GM12878 (cell line): ENCODE data around the gene SERPINE1. TPM values are rescaled to one million over a fixed set of nuclear protein-coding genes. Genes with fewer than 3 reads are reported as not detected.

Experiments used
- DPF2 ChIP-seq: fragments of 450-650 bp; IDR thresholded peaks from 2 replicates; pipeline ENCODE4 v1.6.1; 2017; ENCODE audit warnings: mild to moderate bottlenecking
- ESRRA ChIP-seq: IDR thresholded peaks from 2 replicates; pipeline ENCODE4 v1.6.1; 2012; ENCODE audit warnings: mild to moderate bottlenecking, low read length, improper control_type of control experiment
- GABPA ChIP-seq: IDR thresholded peaks from 2 replicates; pipeline ENCODE4 v1.6.1; 2014; ENCODE audit warnings: antibody characterized with exemption, low read depth, mild to moderate bottlenecking, inconsistent platforms
- SMAD1 ChIP-seq: fragments of 450-650 bp; IDR thresholded peaks from 2 replicates; pipeline ENCODE4 v1.6.1; 2018; ENCODE audit warnings: mild to moderate bottlenecking, low read depth; ENCODE audit not compliant: partially characterized antibody
- TAF1 ChIP-seq: IDR thresholded peaks from 2 replicates; pipeline ENCODE4 v1.6.1; 2011; ENCODE audit warnings: mild to moderate bottlenecking, low read depth, low read length, borderline replicate concordance
- ZNF217 ChIP-seq: fragments of 450-650 bp; IDR thresholded peaks from 2 replicates; pipeline ENCODE4 v1.6.1; 2017; ENCODE audit warnings: antibody characterized with exemption, mild to moderate bottlenecking
- polyA plus RNA-seq, 11 experiments: library from polyadenylated mRNA; depleted of rRNA in 4 of 11; unstranded in 6 of 11; stranded (reverse) in 5 of 11; fragments of >200 nt; fragmentation: Nextera tagmentation in 4 of 11; fragmentation: Illumina TruSeq in 1 of 11; extraction: Ambion mirVana in 4 of 11; extraction: Trizol in 1 of 11; gene quantifications; 1 replicate in 1 of 11; 2 replicates in 10 of 11; pipeline versions ENCODE4 v1.2.1 to v1.2.3, GENCODE V29; 2011 to 2016; ENCODE audit warnings: inconsistent platforms in 2 of 11, missing spikeins in 2 of 11, low read depth in 1 of 11
- total RNA-seq, 4 experiments: library from RNA; depleted of rRNA in 3 of 4; stranded (reverse); fragments of >200 nt in 3 of 4; fragmentation: Illumina TruSeq in 1 of 4; extraction: Trizol in 1 of 4; gene quantifications; 2 replicates each; pipeline versions ENCODE4 v1.2.1 to v1.2.3, GENCODE V29; 2013 to 2021
- TF ChIP-seq, protein P1 (sequence below): IDR thresholded peaks from 2 replicates; pipeline ENCODE4 v1.6.1; 2012; ENCODE audit warnings: mild to moderate bottlenecking, low read depth, low read length
- TF ChIP-seq, protein P2 (sequence below): fragments of 450-650 bp; conservative IDR thresholded peaks from 2 replicates; pipeline ENCODE4 v1.6.1; 2017; ENCODE audit warnings: mild to moderate bottlenecking, moderate library complexity

SERPINE1 gene
- total and polyA plus RNA-seq, 10 of the 15 experiments (the other 5 are each of a cell fraction or from before 2014, with no cell fraction given) = 0.20 to 2.4 (median 0.44) TPM

DNA sequence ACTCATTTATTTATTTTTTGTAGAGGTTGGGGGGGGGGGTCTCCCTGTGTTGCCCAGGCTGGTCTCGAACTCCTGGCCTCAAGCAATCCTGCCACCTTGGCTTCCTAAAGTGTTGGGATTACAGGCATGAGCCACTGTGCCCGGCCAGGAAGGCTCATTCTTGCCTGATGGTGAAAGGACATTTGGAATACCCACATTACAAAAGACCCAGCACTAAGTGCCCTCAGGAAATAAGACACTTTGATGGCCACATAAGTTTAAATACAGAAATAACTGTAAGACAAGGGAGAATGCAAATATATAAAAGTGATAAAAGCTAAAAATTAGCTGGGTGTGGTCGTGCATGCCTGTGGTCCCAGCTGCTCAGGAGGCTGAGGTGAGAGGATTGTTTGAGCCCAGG lies 8.0 kb upstream of the SERPINE1 start (continued):
- TF ChIP-seq, protein P1, sequence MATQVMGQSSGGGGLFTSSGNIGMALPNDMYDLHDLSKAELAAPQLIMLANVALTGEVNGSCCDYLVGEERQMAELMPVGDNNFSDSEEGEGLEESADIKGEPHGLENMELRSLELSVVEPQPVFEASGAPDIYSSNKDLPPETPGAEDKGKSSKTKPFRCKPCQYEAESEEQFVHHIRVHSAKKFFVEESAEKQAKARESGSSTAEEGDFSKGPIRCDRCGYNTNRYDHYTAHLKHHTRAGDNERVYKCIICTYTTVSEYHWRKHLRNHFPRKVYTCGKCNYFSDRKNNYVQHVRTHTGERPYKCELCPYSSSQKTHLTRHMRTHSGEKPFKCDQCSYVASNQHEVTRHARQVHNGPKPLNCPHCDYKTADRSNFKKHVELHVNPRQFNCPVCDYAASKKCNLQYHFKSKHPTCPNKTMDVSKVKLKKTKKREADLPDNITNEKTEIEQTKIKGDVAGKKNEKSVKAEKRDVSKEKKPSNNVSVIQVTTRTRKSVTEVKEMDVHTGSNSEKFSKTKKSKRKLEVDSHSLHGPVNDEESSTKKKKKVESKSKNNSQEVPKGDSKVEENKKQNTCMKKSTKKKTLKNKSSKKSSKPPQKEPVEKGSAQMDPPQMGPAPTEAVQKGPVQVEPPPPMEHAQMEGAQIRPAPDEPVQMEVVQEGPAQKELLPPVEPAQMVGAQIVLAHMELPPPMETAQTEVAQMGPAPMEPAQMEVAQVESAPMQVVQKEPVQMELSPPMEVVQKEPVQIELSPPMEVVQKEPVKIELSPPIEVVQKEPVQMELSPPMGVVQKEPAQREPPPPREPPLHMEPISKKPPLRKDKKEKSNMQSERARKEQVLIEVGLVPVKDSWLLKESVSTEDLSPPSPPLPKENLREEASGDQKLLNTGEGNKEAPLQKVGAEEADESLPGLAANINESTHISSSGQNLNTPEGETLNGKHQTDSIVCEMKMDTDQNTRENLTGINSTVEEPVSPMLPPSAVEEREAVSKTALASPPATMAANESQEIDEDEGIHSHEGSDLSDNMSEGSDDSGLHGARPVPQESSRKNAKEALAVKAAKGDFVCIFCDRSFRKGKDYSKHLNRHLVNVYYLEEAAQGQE = no peak
- no peak for TF ChIP-seq GABPA
- TF ChIP-seq SMAD1 = no peak
- TF ChIP-seq, protein P2, sequence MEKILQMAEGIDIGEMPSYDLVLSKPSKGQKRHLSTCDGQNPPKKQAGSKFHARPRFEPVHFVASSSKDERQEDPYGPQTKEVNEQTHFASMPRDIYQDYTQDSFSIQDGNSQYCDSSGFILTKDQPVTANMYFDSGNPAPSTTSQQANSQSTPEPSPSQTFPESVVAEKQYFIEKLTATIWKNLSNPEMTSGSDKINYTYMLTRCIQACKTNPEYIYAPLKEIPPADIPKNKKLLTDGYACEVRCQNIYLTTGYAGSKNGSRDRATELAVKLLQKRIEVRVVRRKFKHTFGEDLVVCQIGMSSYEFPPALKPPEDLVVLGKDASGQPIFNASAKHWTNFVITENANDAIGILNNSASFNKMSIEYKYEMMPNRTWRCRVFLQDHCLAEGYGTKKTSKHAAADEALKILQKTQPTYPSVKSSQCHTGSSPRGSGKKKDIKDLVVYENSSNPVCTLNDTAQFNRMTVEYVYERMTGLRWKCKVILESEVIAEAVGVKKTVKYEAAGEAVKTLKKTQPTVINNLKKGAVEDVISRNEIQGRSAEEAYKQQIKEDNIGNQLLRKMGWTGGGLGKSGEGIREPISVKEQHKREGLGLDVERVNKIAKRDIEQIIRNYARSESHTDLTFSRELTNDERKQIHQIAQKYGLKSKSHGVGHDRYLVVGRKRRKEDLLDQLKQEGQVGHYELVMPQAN = no peak
- no peak for TF ChIP-seq TAF1
- no peak for TF ChIP-seq DPF2
- TF ChIP-seq ZNF217 = no peak
- TF ChIP-seq ESRRA = no peak
